IMR-90 (cell line): ENCODE results near the gene PCP4. TPM values are rescaled to one million over a fixed set of nuclear protein-coding genes. Genes with fewer than 3 reads are reported as not detected.

ENCODE experiments used
- ATAC-seq: fragments of 200-7000 bp; cut with Tn5 transposase; 2 replicates; pipeline ENCODE4 v1.9.1; 2020; ENCODE audit warnings: low read depth, mild to moderate bottlenecking, moderate library complexity
- BruUV-seq: library from RNA; stranded (reverse); fragments of 400-500 nt; replicated peaks from 2 replicates; lab custom pipeline; 2021; lab: Mats Ljungman, UMichigan
- CTCF ChIA-PET: fragments of 300-600 bp; formaldehyde crosslinking; extraction: SDS; loops from one replicate; lab custom pipeline; 2021; ENCODE audit warnings: antibody characterized with exemption; lab: Yijun Ruan, JAX
- POLR2A ChIA-PET: fragments of 300-600 bp; sonication (Branson Sonifier 250); formaldehyde crosslinking; loops from one replicate; lab custom pipeline; 2022; ENCODE audit warnings: antibody characterized with exemption; ENCODE audit not compliant: unreplicated experiment; lab: Charles Lee
- DNase-seq: peaks from one replicate; pipeline ENCODE4 v3.0.0; 2013
- H2AFZ ChIP-seq: replicated peaks from 2 replicates; pipeline ENCODE3; 2013; ENCODE audit warnings: low read length, mild to moderate bottlenecking; ENCODE audit not compliant: poor library complexity
- H2AK5ac ChIP-seq: 2 replicates; pipeline ENCODE4 v1.6.1; 2013; ENCODE audit warnings: low read depth, low read length, inconsistent platforms
- H2AK9ac ChIP-seq: replicated peaks from 2 replicates; pipeline ENCODE3; 2013; ENCODE audit warnings: mild to moderate bottlenecking, low read depth, low read length, moderate library complexity; ENCODE audit not compliant: poor library complexity
- H2BK120ac ChIP-seq: 2 replicates; pipeline ENCODE4 v1.6.1; 2013; ENCODE audit warnings: low read depth, low read length, inconsistent platforms
- H2BK15ac ChIP-seq: 3 replicates; pipeline ENCODE4 v1.6.1; 2013; ENCODE audit warnings: low read depth, low read length, inconsistent platforms
- H2BK20ac ChIP-seq: 2 replicates; pipeline ENCODE4 v1.6.1; 2013; ENCODE audit warnings: low read depth, mild to moderate bottlenecking, inconsistent platforms, low read length, moderate library complexity
- H2BK5ac ChIP-seq: 2 replicates; pipeline ENCODE4 v1.6.1; 2013; ENCODE audit warnings: mild to moderate bottlenecking, low read depth, low read length, inconsistent platforms; ENCODE audit not compliant: poor library complexity, severe bottlenecking
- H3K14ac ChIP-seq: replicated peaks from 2 replicates; pipeline ENCODE4 v1.6.1; 2013; ENCODE audit warnings: low read depth, low read length, inconsistent platforms
- H3K18ac ChIP-seq: 2 replicates; pipeline ENCODE4 v1.6.1; 2013; ENCODE audit warnings: low read depth, low read length, control low read depth
- H3K23ac ChIP-seq: 2 replicates; pipeline ENCODE4 v1.6.1; 2013; ENCODE audit warnings: low read depth, low read length, inconsistent platforms
- H3K27ac ChIP-seq: 2 replicates; pipeline ENCODE4 v1.5.1; 2013; ENCODE audit warnings: mild to moderate bottlenecking, control low read depth, low read length; ENCODE audit not compliant: insufficient read depth
- H3K27me3 ChIP-seq: 2 replicates; pipeline ENCODE4 v1.6.1; 2013; ENCODE audit warnings: low read length; ENCODE audit not compliant: control insufficient read depth, insufficient read depth
- H3K36me3 ChIP-seq: 2 replicates; pipeline ENCODE4 v1.6.1; 2013; ENCODE audit warnings: low read length, mixed read lengths; ENCODE audit not compliant: control insufficient read depth, insufficient read depth
- H3K4ac ChIP-seq: 2 replicates; pipeline ENCODE4 v1.6.1; 2013; ENCODE audit warnings: low read depth, low read length, inconsistent platforms
- H3K4me1 ChIP-seq: 2 replicates; pipeline ENCODE4 v1.6.1; 2013; ENCODE audit warnings: low read length, mixed read lengths; ENCODE audit not compliant: control insufficient read depth, insufficient read depth
- H3K4me2 ChIP-seq: 2 replicates; pipeline ENCODE4 v1.6.1; 2013; ENCODE audit warnings: low read depth, mild to moderate bottlenecking, control low read depth, low read length, moderate library complexity
- H3K4me3 ChIP-seq: 2 replicates; pipeline ENCODE4 v1.5.1; 2013; ENCODE audit warnings: low read depth, mild to moderate bottlenecking, control low read depth, low read length, moderate library complexity; ENCODE audit not compliant: insufficient read depth
- H3K56ac ChIP-seq: 2 replicates; pipeline ENCODE4 v1.6.1; 2013; ENCODE audit warnings: low read length, inconsistent platforms; ENCODE audit not compliant: insufficient read depth; ENCODE audit errors: extremely low read depth
- H3K79me1 ChIP-seq, 2 experiments: 2 replicates each; pipeline ENCODE4 v1.6.1; 2013; ENCODE audit warnings: low read length in 2 of 2, inconsistent platforms in 1 of 2, low read depth in 1 of 2
- H3K9ac ChIP-seq: 2 replicates; pipeline ENCODE4 v1.6.1; 2013; ENCODE audit warnings: low read depth, low read length, control low read depth
- H3K9me1 ChIP-seq: 2 replicates; pipeline ENCODE4 v1.6.1; 2013; ENCODE audit warnings: low read length, inconsistent platforms; ENCODE audit not compliant: insufficient read depth
- H3K9me3 ChIP-seq: 2 replicates; pipeline ENCODE4 v1.6.1; 2013; ENCODE audit warnings: low read length; ENCODE audit not compliant: control insufficient read depth, insufficient read depth
- H4K20me1 ChIP-seq: 2 replicates; pipeline ENCODE4 v1.6.1; 2013; ENCODE audit warnings: low read length, inconsistent platforms; ENCODE audit not compliant: insufficient read depth
- H4K5ac ChIP-seq: 2 replicates; pipeline ENCODE4 v1.6.1; 2013; ENCODE audit warnings: mild to moderate bottlenecking, low read depth, low read length, control low read depth
- H4K8ac ChIP-seq, 2 experiments: 2 replicates each; pipeline ENCODE4 v1.6.1; 2013; ENCODE audit warnings: low read depth in 2 of 2, low read length in 2 of 2, control low read depth in 1 of 2, inconsistent platforms in 1 of 2
- H4K91ac ChIP-seq: 2 replicates; pipeline ENCODE4 v1.6.1; 2013; ENCODE audit warnings: low read depth, low read length, inconsistent platforms; ENCODE audit not compliant: insufficient read depth
- BHLHE40 ChIP-seq: fragments of 150-350 bp; IDR thresholded peaks from 2 replicates; pipeline ENCODE4 v1.6.1; 2016; ENCODE audit warnings: mild to moderate bottlenecking, low read depth, low read length
- CHD1 ChIP-seq: IDR thresholded peaks from 2 replicates; pipeline ENCODE4 v1.6.1; 2012; ENCODE audit warnings: low read depth, low read length, improper control_type of control experiment
- CTCF ChIP-seq: conservative IDR thresholded peaks from 2 replicates; pipeline ENCODE4 v1.5.1; 2012; ENCODE audit warnings: mild to moderate bottlenecking, low read depth, low read length, improper control_type of control experiment
- ELK1 ChIP-seq: fragments of 150-350 bp; IDR thresholded peaks from 2 replicates; pipeline ENCODE4 v1.6.1; 2016; ENCODE audit warnings: low read depth, mild to moderate bottlenecking, low read length, moderate library complexity, borderline replicate concordance
- MAFK ChIP-seq: IDR thresholded peaks from 2 replicates; pipeline ENCODE4 v1.6.1; 2012; ENCODE audit warnings: low read depth, low read length, improper control_type of control experiment
- MXI1 ChIP-seq: IDR thresholded peaks from 2 replicates; pipeline ENCODE4 v1.6.1; 2012; ENCODE audit warnings: low read depth, mild to moderate bottlenecking, low read length, moderate library complexity, borderline replicate concordance
- NFE2L2 ChIP-seq: fragments of 150-350 bp; IDR thresholded peaks from 2 replicates; pipeline ENCODE4 v1.6.1; 2016; ENCODE audit warnings: low read depth, mild to moderate bottlenecking, low read length
- RCOR1 ChIP-seq: IDR thresholded peaks from 2 replicates; pipeline ENCODE4 v1.6.1; 2012; ENCODE audit warnings: mild to moderate bottlenecking, low read length, improper control_type of control experiment; ENCODE audit not compliant: insufficient replicate concordance
- RFX5 ChIP-seq: IDR thresholded peaks from 2 replicates; pipeline ENCODE4 v1.8.0; 2012; ENCODE audit warnings: low read depth, mild to moderate bottlenecking, low read length, moderate library complexity
- WGBS, 2 experiments: methylation state at CpG; one replicate each; pipeline versions ENCODE4 v1.1.5 to v1.1.7; 2013; ENCODE audit warnings: missing lambda C conversion rate in 2 of 2; ENCODE audit not compliant: insufficient read length in 1 of 2; ENCODE audit errors: extremely low coverage in 2 of 2; 5-methylcytosine and 5-hydroxymethylcytosine counted together
- dilution Hi-C: fragments of 300-500 bp; cut with HindIII; formaldehyde crosslinking; loops from one replicate; pipeline ENCODE4 v1.14.3; 2018; ENCODE audit warnings: low sequenced_read_pairs; ENCODE audit not compliant: unreplicated experiment
- in situ Hi-C: fragments of 300-500 bp; cut with MboI; formaldehyde crosslinking; loops from 3 replicates; pipeline ENCODE4 v1.14.3; 2019; ENCODE audit warnings: low sequenced_read_pairs, inconsistent platforms, mixed read lengths
- intact Hi-C: fragments of 100-400 bp; cut with micrococcal nuclease; formaldehyde crosslinking; loops from 2 replicates; pipeline ENCODE4 v1.10.0; 2022
- polyA plus RNA-seq, 3 experiments: library from polyadenylated mRNA; depleted of rRNA; stranded (reverse); fragments of >200 nt; gene quantifications; 2 replicates each; pipeline ENCODE4 v1.2.3, GENCODE V29; 2012; ENCODE audit warnings: low replicate concordance in 1 of 3
- total RNA-seq: library from RNA; depleted of rRNA; stranded (reverse); fragments of >200 nt; gene quantifications from 2 replicates; pipeline ENCODE4 v1.2.3, GENCODE V29; 2012

PCP4 gene
- total and polyA plus RNA-seq, 2 of the 4 experiments (the other 2 are of a cell fraction): not detected

GRCh38 chr21:39837861-39838359 lies 29.3 kb upstream of the PCP4 start:
- in situ Hi-C loops: no loop called here
- Histone ChIP-seq H3K27me3 (no peaks in the 10 kb centered on the region), H3K4me1 (no peaks in the 10 kb centered on the region), H4K8ac (no peak overlapping the region), H2BK15ac (no peak overlapping the region), H4K5ac (no peak overlapping the region), H3K27ac (no peak overlapping the region), H2BK20ac (no peak overlapping the region), H4K91ac (no peak overlapping the region), H3K56ac (no peak overlapping the region), H3K4me2 (no peak overlapping the region), H2BK120ac (no peak overlapping the region), H3K9me3 (peaks cover 19% of the 10 kb centered on the region), H2AFZ (no peak overlapping the region), H3K4ac (no peak overlapping the region), H2BK5ac (no peak overlapping the region), H3K36me3 (no peaks in the 10 kb centered on the region), H3K9ac (no peak overlapping the region), H3K4me3 (no peak overlapping the region), H2AK9ac (no peak overlapping the region), H4K20me1 (no peaks in the 10 kb centered on the region), H3K79me1 (no peaks in the 10 kb centered on the region), H3K14ac (no peak overlapping the region), H3K18ac (no peak overlapping the region), H3K23ac (no peak overlapping the region), H2AK5ac (no peak overlapping the region), H3K9me1 (no peaks in the 10 kb centered on the region)
- no peak for ATAC-seq
- no TSS peak for BruUV-seq
- dilution Hi-C loops: no loop called here
- POLR2A ChIA-PET: no interaction called here
- CTCF ChIA-PET: no interaction called here
- TF ChIP-seq NFE2L2 (no peak), MAFK (no peak), BHLHE40 (no peak), ELK1 (no peak), RFX5 (no peak), MXI1 (no peak), RCOR1 (no peak), CHD1 (no peak), CTCF (no peak)
- intact Hi-C loops: no loop called here
- DNase-seq: no peak
- WGBS, 2 experiments: 0% methylated on average over 2 of the region's 4 CpGs; no CpG with 5 or more reads in 1 of the 2 experiments
